Measurements from ENCODE around the gene CPA5.

- TF ChIP-seq POLR2AphosphoS5 (IDR thresholded peaks at IDR 0.05; ENCODE audit: low read depth) (no peak), CTCF (conservative IDR thresholded peaks at IDR 0.05; ENCODE audit: low read depth in 2 of 2) (no peak), CREB1 (CRISPR knock-in tag; IDR thresholded peaks at IDR 0.05; ENCODE audit: low read depth) (no peak), REST (IDR thresholded peaks at IDR 0.05; ENCODE audit: unreplicated experiment) (no peak), EZH2 (IDR thresholded peaks at IDR 0.05; ENCODE audit: low read depth, unreplicated experiment) (no peak), JUNB (IDR thresholded peaks at IDR 0.05; ENCODE audit: unreplicated experiment) (no peak)
These were observed 44.8 kb upstream of the CPA5 start for GRCh38 chr7:130299866-130300265.

Data from GM23338 (cell line).